Measurements from ENCODE around the gene ERBB2. TPM values are rescaled to one million over a fixed set of nuclear protein-coding genes. Genes with fewer than 3 reads are reported as not detected.

ERBB2 gene
- total and polyA plus RNA-seq, 2 of the 13 experiments (the other 11 are each of a cell fraction or from before 2014, with no cell fraction given): 57.7 to 64.1 TPM

DNA sequence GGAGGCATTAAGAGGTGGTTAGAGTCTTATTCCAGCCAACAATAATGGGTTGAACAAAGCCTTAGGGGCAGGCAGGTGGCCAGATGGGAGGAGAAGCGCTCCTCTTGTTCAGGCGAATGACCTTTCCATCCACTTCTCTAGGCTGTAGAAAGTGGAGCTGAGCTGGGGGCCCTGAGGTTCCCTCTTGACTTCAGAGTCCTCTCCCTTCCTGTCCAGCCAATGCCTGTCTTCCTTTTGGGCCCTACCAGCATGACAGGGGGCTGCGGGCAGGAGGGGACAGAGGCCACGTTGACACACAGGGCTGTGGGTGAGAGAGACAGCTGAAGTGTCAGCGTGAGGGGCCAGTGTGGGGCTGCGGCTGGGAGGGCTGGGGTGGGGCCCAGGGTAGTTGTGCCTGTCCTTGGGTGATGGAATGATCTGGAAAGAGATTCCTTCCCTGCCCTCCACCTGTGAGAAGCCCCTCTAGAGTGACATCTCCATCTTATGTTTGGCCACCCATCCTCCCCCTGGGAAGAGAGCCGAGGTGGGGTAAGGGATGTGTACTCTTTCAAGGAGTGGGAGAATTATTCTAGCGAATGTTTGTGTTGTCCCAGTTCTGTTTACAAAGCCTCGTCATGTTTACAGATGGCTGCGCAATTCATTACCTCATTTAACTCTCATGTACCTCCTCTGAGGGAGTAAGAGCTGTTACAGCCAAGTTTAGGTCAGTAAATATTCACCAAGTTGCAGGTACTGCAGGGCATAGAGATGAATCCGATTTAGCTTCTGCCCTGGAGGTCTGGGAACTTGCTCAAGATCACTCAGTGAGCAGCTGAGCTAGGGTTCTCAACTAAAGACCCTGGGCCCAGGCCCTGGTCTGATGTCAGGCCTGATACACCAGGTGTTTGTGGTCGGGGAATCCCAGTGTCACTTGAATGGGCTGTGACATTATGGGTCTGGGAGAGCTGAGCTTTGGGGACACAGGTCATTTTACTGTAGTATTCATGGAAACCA, 3.3 kb downstream of the ERBB2 start (continued):
- TF ChIP-seq, protein P1, sequence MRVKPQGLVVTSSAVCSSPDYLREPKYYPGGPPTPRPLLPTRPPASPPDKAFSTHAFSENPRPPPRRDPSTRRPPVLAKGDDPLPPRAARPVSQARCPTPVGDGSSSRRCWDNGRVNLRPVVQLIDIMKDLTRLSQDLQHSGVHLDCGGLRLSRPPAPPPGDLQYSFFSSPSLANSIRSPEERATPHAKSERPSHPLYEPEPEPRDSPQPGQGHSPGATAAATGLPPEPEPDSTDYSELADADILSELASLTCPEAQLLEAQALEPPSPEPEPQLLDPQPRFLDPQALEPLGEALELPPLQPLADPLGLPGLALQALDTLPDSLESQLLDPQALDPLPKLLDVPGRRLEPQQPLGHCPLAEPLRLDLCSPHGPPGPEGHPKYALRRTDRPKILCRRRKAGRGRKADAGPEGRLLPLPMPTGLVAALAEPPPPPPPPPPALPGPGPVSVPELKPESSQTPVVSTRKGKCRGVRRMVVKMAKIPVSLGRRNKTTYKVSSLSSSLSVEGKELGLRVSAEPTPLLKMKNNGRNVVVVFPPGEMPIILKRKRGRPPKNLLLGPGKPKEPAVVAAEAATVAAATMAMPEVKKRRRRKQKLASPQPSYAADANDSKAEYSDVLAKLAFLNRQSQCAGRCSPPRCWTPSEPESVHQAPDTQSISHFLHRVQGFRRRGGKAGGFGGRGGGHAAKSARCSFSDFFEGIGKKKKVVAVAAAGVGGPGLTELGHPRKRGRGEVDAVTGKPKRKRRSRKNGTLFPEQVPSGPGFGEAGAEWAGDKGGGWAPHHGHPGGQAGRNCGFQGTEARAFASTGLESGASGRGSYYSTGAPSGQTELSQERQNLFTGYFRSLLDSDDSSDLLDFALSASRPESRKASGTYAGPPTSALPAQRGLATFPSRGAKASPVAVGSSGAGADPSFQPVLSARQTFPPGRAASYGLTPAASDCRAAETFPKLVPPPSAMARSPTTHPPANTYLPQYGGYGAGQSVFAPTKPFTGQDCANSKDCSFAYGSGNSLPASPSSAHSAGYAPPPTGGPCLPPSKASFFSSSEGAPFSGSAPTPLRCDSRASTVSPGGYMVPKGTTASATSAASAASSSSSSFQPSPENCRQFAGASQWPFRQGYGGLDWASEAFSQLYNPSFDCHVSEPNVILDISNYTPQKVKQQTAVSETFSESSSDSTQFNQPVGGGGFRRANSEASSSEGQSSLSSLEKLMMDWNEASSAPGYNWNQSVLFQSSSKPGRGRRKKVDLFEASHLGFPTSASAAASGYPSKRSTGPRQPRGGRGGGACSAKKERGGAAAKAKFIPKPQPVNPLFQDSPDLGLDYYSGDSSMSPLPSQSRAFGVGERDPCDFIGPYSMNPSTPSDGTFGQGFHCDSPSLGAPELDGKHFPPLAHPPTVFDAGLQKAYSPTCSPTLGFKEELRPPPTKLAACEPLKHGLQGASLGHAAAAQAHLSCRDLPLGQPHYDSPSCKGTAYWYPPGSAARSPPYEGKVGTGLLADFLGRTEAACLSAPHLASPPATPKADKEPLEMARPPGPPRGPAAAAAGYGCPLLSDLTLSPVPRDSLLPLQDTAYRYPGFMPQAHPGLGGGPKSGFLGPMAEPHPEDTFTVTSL (CRISPR knock-in tag; IDR thresholded peaks at IDR 0.05; ENCODE audit: borderline replicate concordance): peak; percentile 86; the same call in 1 of the 2 replicates
- TF ChIP-seq ZNF678 (CRISPR knock-in tag; IDR thresholded peaks at IDR 0.05) (0 out of 2 replicates have a peak, but pooled peaks have one; percentile 25), TOE1 (CRISPR knock-in tag; IDR thresholded peaks at IDR 0.05) (no peak), TEAD2 (CRISPR knock-in tag; IDR thresholded peaks at IDR 0.05) (no peak), PAWR (CRISPR knock-in tag; IDR thresholded peaks at IDR 0.05; ENCODE audit: borderline replicate concordance) (no peak)
- TF ChIP-seq, protein P2, sequence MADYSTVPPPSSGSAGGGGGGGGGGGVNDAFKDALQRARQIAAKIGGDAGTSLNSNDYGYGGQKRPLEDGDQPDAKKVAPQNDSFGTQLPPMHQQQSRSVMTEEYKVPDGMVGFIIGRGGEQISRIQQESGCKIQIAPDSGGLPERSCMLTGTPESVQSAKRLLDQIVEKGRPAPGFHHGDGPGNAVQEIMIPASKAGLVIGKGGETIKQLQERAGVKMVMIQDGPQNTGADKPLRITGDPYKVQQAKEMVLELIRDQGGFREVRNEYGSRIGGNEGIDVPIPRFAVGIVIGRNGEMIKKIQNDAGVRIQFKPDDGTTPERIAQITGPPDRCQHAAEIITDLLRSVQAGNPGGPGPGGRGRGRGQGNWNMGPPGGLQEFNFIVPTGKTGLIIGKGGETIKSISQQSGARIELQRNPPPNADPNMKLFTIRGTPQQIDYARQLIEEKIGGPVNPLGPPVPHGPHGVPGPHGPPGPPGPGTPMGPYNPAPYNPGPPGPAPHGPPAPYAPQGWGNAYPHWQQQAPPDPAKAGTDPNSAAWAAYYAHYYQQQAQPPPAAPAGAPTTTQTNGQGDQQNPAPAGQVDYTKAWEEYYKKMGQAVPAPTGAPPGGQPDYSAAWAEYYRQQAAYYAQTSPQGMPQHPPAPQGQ (CRISPR knock-in tag; IDR thresholded peaks at IDR 0.05; ENCODE audit: borderline replicate concordance): no peak
- TF ChIP-seq, protein P3, sequence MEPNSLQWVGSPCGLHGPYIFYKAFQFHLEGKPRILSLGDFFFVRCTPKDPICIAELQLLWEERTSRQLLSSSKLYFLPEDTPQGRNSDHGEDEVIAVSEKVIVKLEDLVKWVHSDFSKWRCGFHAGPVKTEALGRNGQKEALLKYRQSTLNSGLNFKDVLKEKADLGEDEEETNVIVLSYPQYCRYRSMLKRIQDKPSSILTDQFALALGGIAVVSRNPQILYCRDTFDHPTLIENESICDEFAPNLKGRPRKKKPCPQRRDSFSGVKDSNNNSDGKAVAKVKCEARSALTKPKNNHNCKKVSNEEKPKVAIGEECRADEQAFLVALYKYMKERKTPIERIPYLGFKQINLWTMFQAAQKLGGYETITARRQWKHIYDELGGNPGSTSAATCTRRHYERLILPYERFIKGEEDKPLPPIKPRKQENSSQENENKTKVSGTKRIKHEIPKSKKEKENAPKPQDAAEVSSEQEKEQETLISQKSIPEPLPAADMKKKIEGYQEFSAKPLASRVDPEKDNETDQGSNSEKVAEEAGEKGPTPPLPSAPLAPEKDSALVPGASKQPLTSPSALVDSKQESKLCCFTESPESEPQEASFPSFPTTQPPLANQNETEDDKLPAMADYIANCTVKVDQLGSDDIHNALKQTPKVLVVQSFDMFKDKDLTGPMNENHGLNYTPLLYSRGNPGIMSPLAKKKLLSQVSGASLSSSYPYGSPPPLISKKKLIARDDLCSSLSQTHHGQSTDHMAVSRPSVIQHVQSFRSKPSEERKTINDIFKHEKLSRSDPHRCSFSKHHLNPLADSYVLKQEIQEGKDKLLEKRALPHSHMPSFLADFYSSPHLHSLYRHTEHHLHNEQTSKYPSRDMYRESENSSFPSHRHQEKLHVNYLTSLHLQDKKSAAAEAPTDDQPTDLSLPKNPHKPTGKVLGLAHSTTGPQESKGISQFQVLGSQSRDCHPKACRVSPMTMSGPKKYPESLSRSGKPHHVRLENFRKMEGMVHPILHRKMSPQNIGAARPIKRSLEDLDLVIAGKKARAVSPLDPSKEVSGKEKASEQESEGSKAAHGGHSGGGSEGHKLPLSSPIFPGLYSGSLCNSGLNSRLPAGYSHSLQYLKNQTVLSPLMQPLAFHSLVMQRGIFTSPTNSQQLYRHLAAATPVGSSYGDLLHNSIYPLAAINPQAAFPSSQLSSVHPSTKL (CRISPR knock-in tag; IDR thresholded peaks at IDR 0.05): peak; percentile 78
- TF ChIP-seq, protein P4, sequence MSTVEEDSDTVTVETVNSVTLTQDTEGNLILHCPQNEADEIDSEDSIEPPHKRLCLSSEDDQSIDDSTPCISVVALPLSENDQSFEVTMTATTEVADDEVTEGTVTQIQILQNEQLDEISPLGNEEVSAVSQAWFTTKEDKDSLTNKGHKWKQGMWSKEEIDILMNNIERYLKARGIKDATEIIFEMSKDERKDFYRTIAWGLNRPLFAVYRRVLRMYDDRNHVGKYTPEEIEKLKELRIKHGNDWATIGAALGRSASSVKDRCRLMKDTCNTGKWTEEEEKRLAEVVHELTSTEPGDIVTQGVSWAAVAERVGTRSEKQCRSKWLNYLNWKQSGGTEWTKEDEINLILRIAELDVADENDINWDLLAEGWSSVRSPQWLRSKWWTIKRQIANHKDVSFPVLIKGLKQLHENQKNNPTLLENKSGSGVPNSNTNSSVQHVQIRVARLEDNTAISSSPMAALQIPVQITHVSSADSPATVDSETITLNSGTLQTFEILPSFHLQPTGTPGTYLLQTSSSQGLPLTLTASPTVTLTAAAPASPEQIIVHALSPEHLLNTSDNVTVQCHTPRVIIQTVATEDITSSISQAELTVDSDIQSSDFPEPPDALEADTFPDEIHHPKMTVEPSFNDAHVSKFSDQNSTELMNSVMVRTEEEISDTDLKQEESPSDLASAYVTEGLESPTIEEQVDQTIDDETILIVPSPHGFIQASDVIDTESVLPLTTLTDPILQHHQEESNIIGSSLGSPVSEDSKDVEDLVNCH (CRISPR knock-in tag; IDR thresholded peaks at IDR 0.05): peak; percentile 84; the same call in 1 of the 2 replicates
- TF ChIP-seq, protein P5, sequence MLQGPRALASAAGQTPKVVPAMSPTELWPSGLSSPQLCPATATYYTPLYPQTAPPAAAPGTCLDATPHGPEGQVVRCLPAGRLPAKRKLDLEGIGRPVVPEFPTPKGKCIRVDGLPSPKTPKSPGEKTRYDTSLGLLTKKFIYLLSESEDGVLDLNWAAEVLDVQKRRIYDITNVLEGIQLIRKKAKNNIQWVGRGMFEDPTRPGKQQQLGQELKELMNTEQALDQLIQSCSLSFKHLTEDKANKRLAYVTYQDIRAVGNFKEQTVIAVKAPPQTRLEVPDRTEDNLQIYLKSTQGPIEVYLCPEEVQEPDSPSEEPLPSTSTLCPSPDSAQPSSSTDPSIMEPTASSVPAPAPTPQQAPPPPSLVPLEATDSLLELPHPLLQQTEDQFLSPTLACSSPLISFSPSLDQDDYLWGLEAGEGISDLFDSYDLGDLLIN (CRISPR knock-in tag; IDR thresholded peaks at IDR 0.05; ENCODE audit: borderline replicate concordance): no peak
